Uterus (tissue), 4 donors: ENCODE measurements around the gene ZNF598. TPM values are rescaled to one million over a fixed set of nuclear protein-coding genes. Genes with fewer than 3 reads are reported as not detected.

ENCODE experiments used
- DNase-seq, 2 donors: peaks; one replicate each; pipeline ENCODE4 v3.0.0-alpha.2; 2019 to 2020
- H3K27ac ChIP-seq, 2 donors: fragments of 200-600 bp; sonication (generic); 1 replicate in 1 of 2; 2 replicates in 1 of 2; pipeline ENCODE4 v1.5.1; 2016 to 2018
- H3K27me3 ChIP-seq, 2 donors: fragments of 200-600 bp; sonication (generic); one replicate each; pipeline ENCODE4 v1.5.1; 2018 to 2019; ENCODE audit warnings: control low read depth in 1 of 2
- H3K36me3 ChIP-seq, 2 donors: fragments of 200-600 bp; sonication (generic); one replicate each; pipeline ENCODE4 v1.5.1; 2019; ENCODE audit warnings: control low read depth in 1 of 2
- H3K4me1 ChIP-seq, 2 donors: fragments of 200-600 bp; sonication (generic); one replicate each; pipeline ENCODE4 v1.5.1; 2018 to 2019; ENCODE audit warnings: control low read depth in 1 of 2
- H3K4me3 ChIP-seq, 2 donors: fragments of 200-600 bp; sonication (generic); 1 replicate in 1 of 2; 2 replicates in 1 of 2; pipeline ENCODE4 v1.5.1; 2018 to 2019; ENCODE audit warnings: mild to moderate bottlenecking in 1 of 2
- H3K9me3 ChIP-seq, 2 donors: fragments of 200-600 bp; sonication (generic); one replicate each; pipeline ENCODE4 v1.5.1; 2019; ENCODE audit warnings: control low read depth in 1 of 2
- CTCF ChIP-seq, 4 experiments: fragments of 200-600 bp in 2 of 4; fragments of 450-650 bp in 2 of 4; sonication (generic) in 2 of 4; IDR thresholded peaks; one replicate each; pipeline ENCODE4 v1.5.1; 2016 to 2019; ENCODE audit warnings: antibody characterized with exemption in 4 of 4, mild to moderate bottlenecking in 2 of 4, moderate library complexity in 1 of 4
- POLR2A ChIP-seq, 2 donors: fragments of 450-650 bp; IDR thresholded peaks; one replicate each; pipeline ENCODE4 v1.6.1; 2016; ENCODE audit warnings: antibody characterized with exemption in 2 of 2, mild to moderate bottlenecking in 1 of 2, moderate library complexity in 1 of 2
- intact Hi-C: fragments of 100-400 bp; cut with DNase I; formaldehyde crosslinking; loops from one replicate; pipeline ENCODE4 v1.15.1; 2023; ENCODE audit warnings: low total_unique reads
- total RNA-seq, 4 donors: library from RNA; depleted of rRNA in 3 of 4; stranded (reverse); fragments of >200 nt in 3 of 4; gene quantifications; one replicate each; pipeline versions ENCODE4 v1.1.0 to v1.2.4, GENCODE V29; 2014 to 2023
- donor health status: DM: yes; HTN: yes; CAD: no.

ZNF598 gene
- total RNA-seq, 4 donors from 2014 or later, result 16.9 to 50.0 (median 34.6) TPM

- H3K9me3 ChIP-seq, result no peaks in the 10 kb centered on the region
- H3K4me1 ChIP-seq, result no peaks in the 10 kb centered on the region
- H3K36me3 ChIP-seq, result no peaks in the 10 kb centered on the region
- no peak overlapping the region for H3K27ac ChIP-seq
- no peak overlapping the region for H3K4me3 ChIP-seq
- no peak for TF ChIP-seq POLR2A (IDR thresholded peaks at IDR 0.05)
- no peak for TF ChIP-seq CTCF (IDR thresholded peaks at IDR 0.05)
- intact Hi-C loops, result no loop called here
- DNase-seq, result no peak
- peaks cover 0 to 14% of the 10 kb centered on the region in 2 donors for H3K27me3 ChIP-seq
Observed at GRCh38 chr16:1978476-1979120, 31.0 kb downstream of the ZNF598 start.

- TF ChIP-seq POLR2A (IDR thresholded peaks at IDR 0.05), result no peak
- TF ChIP-seq CTCF (IDR thresholded peaks at IDR 0.05), result no peak
- intact Hi-C loops, result no loop called here
- no peaks in the 10 kb centered on the region for H3K9me3 ChIP-seq
- peaks cover 0 to 14% of the 10 kb centered on the region in 2 donors for H3K27me3 ChIP-seq
- peaks cover 0 to 6% of the 10 kb centered on the region in 2 donors for H3K4me1 ChIP-seq
- DNase-seq, result no peak
- no peaks in the 10 kb centered on the region for H3K36me3 ChIP-seq
- no peak overlapping the region for H3K27ac ChIP-seq
- no peak overlapping the region for H3K4me3 ChIP-seq
Observed at GRCh38 chr16:1977875-1978268, 31.7 kb downstream of the ZNF598 start.

- H3K27ac ChIP-seq, result no peak overlapping the region
- TF ChIP-seq CTCF (IDR thresholded peaks at IDR 0.05) (no peak), POLR2A (IDR thresholded peaks at IDR 0.05) (no peak)
- peaks cover 0 to 12% of the 10 kb centered on the region in 2 donors for H3K4me1 ChIP-seq
- H3K9me3 ChIP-seq, result no peaks in the 10 kb centered on the region
- peaks cover 0 to 10% of the 10 kb centered on the region in 2 donors for H3K27me3 ChIP-seq
- no peak overlapping the region for H3K4me3 ChIP-seq
- no peaks in the 10 kb centered on the region for H3K36me3 ChIP-seq
- no peak for DNase-seq
- intact Hi-C loops, result no loop called here
Observed at GRCh38 chr16:1976951-1977874, 32.4 kb downstream of the ZNF598 start.

GRCh38 chr16:1976216-1976520 lies 33.5 kb downstream of the ZNF598 start:
- Histone ChIP-seq H3K36me3 (no peaks in the 10 kb centered on the region), H3K4me1 (peaks cover 0 to 14% of the 10 kb centered on the region in 2 donors), H3K4me3 (no peak overlapping the region), H3K9me3 (no peaks in the 10 kb centered on the region), H3K27me3 (peaks cover 0 to 7% of the 10 kb centered on the region in 2 donors), H3K27ac (no peak overlapping the region)
- intact Hi-C loops, result no loop called here
- TF ChIP-seq POLR2A (IDR thresholded peaks at IDR 0.05), result no peak
- no peak for TF ChIP-seq CTCF (IDR thresholded peaks at IDR 0.05)
- DNase-seq, result no peak
